Mucosa of descending colon (tissue), 3 donors: ENCODE data around the gene PCDHB4. TPM values are rescaled to one million over a fixed set of nuclear protein-coding genes. Genes with fewer than 3 reads are reported as not detected.
"Not testable (repeated sequence)": the region's sequence is repeated elsewhere in the genome, so short reads cannot be mapped to it uniquely, and the experiment has no call there.

Experiments used
- ATAC-seq: fragments of 200-7000 bp; cut with Tn5 transposase; one replicate; pipeline ENCODE4 v1.9.1; 2020; ENCODE audit warnings: mild to moderate bottlenecking, moderate library complexity
- DNase-seq, 3 donors: peaks; one replicate each; pipeline ENCODE4 v3.0.0-alpha.2; 2020
- H3K36me3 ChIP-seq: fragments of 200-600 bp; one replicate; pipeline ENCODE4 v1.8.0; 2021; ENCODE audit warnings: low read depth, mild to moderate bottlenecking
- H3K4me1 ChIP-seq: fragments of 200-600 bp; one replicate; pipeline ENCODE4 v1.8.0; 2021; ENCODE audit warnings: low read depth, mild to moderate bottlenecking
- H3K4me3 ChIP-seq: fragments of 200-600 bp; one replicate; pipeline ENCODE4 v1.8.0; 2021; ENCODE audit warnings: mild to moderate bottlenecking
- H3K9me3 ChIP-seq: fragments of 200-600 bp; one replicate; pipeline ENCODE4 v1.8.0; 2021; ENCODE audit warnings: mild to moderate bottlenecking
- intact Hi-C, 2 donors: fragments of 100-400 bp; cut with DNase I in 1 of 2; cut with micrococcal nuclease in 1 of 2; formaldehyde crosslinking; loops; one replicate each; pipeline versions ENCODE4 v1.11.0 to v1.11.1; 2022; cut with DNase I, micrococcal nuclease
- total RNA-seq, 3 donors: library from RNA; stranded (reverse); fragmentation: NEBNext Ultra II Directional in 2 of 3; extraction: Animal tissue kit (Norgen Biotek cat#: 25700) in 2 of 3; gene quantifications; one replicate each; pipeline versions ENCODE4 v1.2.1 to v1.2.4, GENCODE V29; 2021 to 2023
- TF ChIP-seq, protein P1 (sequence below): fragments of 200-600 bp; IDR thresholded peaks from one replicate; pipeline ENCODE4 v1.8.0; 2022; ENCODE audit warnings: antibody characterized with exemption, mild to moderate bottlenecking
- donor health status: DM: no; HTN: no; CAD: no; lungs with moderate emphysema.
- donor health status: DM: no; HTN: no; CAD: no.
- donor health status: DM: no; HTN: yes; CAD: no.

The PCDHB4 gene
- total RNA-seq, 3 donors from 2014 or later: 0.35 to 3.4 (median 0.80) TPM

DNA sequence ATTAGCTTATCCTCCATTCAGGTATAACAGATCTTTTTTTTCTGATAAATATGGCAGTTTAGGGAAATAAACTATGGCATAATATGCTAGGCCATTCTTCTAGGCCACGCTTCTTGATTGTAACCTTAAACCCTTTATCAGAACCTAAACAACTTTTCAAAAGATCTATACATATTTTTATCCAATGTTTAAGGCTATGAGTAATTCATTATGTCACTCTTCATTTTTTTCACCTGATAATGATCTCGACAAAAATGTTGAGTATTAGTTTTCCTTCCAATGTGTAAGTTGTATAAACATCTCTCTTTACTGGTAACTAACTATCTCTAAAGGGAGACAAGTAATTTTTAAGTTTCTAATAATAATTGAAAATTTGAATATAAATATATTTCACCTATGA is 2.4 kb upstream of the PCDHB4 start:
- no peak for DNase-seq
- no peaks in the 10 kb centered on the region for H3K36me3 ChIP-seq
- peaks cover 65% of the 10 kb centered on the region for H3K9me3 ChIP-seq
- TF ChIP-seq, protein P1, sequence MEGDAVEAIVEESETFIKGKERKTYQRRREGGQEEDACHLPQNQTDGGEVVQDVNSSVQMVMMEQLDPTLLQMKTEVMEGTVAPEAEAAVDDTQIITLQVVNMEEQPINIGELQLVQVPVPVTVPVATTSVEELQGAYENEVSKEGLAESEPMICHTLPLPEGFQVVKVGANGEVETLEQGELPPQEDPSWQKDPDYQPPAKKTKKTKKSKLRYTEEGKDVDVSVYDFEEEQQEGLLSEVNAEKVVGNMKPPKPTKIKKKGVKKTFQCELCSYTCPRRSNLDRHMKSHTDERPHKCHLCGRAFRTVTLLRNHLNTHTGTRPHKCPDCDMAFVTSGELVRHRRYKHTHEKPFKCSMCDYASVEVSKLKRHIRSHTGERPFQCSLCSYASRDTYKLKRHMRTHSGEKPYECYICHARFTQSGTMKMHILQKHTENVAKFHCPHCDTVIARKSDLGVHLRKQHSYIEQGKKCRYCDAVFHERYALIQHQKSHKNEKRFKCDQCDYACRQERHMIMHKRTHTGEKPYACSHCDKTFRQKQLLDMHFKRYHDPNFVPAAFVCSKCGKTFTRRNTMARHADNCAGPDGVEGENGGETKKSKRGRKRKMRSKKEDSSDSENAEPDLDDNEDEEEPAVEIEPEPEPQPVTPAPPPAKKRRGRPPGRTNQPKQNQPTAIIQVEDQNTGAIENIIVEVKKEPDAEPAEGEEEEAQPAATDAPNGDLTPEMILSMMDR: no peak
- no peaks in the 10 kb centered on the region for H3K4me1 ChIP-seq
- H3K4me3 ChIP-seq: no peak overlapping the region
- no peak for ATAC-seq
- intact Hi-C loops: no loop called here

DNA sequence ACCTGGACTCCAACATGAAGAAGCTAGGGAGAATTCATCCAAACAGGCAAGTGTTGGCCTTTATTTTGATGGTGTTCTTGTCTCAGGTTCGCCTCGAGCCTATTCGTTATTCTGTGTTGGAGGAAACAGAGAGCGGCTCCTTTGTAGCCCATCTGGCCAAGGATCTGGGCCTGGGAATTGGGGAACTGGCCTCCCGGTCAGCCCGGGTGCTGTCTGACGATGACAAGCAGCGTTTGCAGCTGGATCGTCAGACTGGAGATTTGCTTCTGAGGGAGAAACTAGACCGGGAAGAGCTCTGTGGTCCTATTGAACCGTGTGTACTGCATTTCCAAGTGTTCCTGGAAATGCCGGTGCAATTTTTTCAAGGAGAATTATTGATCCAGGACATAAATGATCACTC is 367 bp downstream of the PCDHB4 start:
- ATAC-seq (no peak), DNase-seq (no peak)
- no peaks in the 10 kb centered on the region for H3K4me1 ChIP-seq
- no peaks in the 10 kb centered on the region for H3K36me3 ChIP-seq
- no peak overlapping the region for H3K4me3 ChIP-seq
- intact Hi-C loops: no loop called here
- TF ChIP-seq, protein P1: no peak
- H3K9me3 ChIP-seq: peaks cover 51% of the 10 kb centered on the region

DNA sequence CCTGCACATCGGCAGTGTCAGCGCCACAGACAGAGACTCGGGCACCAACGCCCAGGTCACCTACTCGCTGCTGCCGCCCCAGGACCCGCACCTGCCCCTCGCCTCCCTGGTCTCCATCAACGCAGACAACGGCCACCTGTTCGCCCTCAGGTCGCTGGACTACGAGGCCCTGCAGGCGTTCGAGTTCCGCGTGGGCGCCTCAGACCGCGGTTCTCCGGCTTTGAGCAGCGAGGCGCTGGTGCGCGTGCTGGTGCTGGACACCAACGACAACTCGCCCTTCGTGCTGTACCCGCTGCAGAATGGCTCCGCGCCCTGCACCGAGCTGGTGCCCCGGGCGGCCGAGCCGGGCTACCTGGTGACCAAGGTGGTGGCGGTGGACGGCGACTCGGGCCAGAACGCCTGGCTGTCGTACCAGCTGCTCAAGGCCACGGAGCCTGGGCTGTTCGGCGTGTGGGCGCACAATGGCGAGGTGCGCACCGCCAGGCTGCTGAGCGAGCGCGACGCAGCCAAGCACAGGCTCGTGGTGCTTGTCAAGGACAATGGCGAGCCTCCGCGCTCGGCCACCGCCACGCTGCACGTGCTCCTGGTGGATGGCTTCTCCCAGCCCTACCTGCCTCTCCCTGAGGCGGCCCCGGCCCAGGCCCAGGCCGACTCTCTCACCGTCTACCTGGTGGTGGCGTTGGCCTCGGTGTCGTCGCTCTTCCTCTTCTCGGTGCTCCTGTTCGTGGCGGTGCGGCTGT is 1.9 kb downstream of the PCDHB4 start:
- H3K4me3 ChIP-seq, intact Hi-C loops, H3K4me1 ChIP-seq, H3K36me3 ChIP-seq, ATAC-seq, DNase-seq: not testable (repeated sequence)
- peaks cover 58% of the 10 kb centered on the region for H3K9me3 ChIP-seq

DNA sequence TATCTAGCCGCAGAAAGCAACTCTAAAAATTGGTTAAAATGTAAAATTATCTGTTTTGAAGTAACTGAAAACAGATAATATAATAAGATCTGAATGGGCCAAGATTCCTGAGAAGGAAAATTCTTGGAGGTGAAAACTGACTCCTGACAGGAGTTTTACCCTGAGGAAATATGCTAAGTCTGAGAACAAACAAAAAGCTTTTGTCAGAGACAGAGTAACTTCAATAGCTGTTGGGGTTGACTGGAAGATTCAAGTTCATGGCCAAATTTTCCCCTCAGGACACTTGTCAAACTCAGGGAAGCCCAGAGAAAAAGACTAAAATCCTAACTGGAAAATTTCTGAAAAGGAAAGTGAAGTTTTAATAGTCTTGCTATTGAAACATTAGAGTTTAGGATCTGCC is 5.7 kb downstream of the PCDHB4 start:
- intact Hi-C loops: no loop called here
- no peaks in the 10 kb centered on the region for H3K36me3 ChIP-seq
- ATAC-seq (no peak), DNase-seq (no peak)
- no peaks in the 10 kb centered on the region for H3K4me1 ChIP-seq
- TF ChIP-seq, protein P1: no peak
- no peak overlapping the region for H3K4me3 ChIP-seq
- peaks cover 65% of the 10 kb centered on the region for H3K9me3 ChIP-seq

DNA sequence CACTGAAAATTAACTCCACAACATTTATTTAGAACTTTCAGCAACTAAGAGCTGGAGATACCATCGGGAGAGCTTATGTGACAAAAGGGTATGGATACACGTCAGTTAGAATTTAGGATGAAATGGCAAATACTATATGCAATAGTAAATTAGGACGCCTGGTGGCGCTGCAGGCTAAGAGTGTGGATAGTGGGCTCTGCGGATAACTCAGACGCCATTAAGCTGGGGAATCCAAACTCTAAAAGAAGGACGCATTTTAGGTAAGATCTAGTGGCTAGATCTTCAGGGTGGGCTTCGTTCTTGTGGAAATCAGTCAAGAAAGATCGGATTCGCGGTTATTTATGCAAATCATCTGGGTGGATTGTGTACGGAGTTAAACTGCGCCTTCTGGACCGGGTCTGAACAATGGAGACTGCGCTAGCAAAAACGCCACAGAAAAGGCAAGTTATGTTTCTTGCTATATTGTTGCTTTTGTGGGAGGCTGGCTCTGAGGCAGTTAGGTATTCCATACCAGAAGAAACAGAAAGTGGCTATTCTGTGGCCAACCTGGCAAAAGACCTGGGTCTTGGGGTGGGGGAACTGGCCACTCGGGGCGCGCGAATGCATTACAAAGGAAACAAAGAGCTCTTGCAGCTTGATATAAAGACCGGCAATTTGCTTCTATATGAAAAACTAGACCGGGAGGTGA is 13.6 kb downstream of the PCDHB4 start, which contains the start of gene PCDHB5:
Gene PCDHB5 (plus strand): TSS at position 177 of the 688 bp plus-strand sequence. CDS start 229 bp downstream, at position 406.
- Histone ChIP-seq H3K9me3 (peaks cover 70% of the 10 kb centered on the region), H3K4me3 (no peak within 1 kb of the TSS), H3K4me1 (no peaks in the 10 kb centered on the region), H3K36me3 (no peaks in the 10 kb centered on the region)
- TF ChIP-seq, protein P1: no peak
- DNase-seq: no peak
- intact Hi-C loops: no loop called here
- ATAC-seq: no peak

DNA sequence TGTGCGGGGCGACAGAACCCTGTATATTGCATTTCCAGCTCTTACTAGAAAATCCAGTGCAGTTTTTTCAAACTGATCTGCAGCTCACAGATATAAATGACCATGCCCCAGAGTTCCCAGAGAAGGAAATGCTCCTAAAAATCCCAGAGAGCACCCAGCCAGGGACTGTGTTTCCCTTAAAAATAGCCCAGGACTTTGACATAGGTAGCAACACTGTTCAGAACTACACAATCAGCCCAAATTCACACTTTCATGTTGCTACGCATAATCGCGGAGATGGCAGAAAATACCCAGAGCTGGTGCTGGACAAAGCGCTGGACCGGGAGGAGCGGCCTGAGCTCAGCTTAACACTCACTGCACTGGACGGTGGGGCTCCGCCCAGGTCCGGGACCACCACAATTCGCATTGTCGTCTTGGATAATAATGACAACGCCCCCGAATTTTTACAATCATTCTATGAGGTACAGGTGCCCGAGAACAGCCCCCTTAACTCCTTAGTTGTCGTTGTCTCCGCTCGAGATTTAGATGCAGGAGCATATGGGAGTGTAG is 14.2 kb downstream of the PCDHB4 start:
- peaks cover 70% of the 10 kb centered on the region for H3K9me3 ChIP-seq
- ATAC-seq (no peak), DNase-seq (no peak)
- H3K36me3 ChIP-seq: no peaks in the 10 kb centered on the region
- intact Hi-C loops: no loop called here
- TF ChIP-seq, protein P1: no peak
- H3K4me1 ChIP-seq: no peaks in the 10 kb centered on the region
- H3K4me3 ChIP-seq: no peak overlapping the region

DNA sequence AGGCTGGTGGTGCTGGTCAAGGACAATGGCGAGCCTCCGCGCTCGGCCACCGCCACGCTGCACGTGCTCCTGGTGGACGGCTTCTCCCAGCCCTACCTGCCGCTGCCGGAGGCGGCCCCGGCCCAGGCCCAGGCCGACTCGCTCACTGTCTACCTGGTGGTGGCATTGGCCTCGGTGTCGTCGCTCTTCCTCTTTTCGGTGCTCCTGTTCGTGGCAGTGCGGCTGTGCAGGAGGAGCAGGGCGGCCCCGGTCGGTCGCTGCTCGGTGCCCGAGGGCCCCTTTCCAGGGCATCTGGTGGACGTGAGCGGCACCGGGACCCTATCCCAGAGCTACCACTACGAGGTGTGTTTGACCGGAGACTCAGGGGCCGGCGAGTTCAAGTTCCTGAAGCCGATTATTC is 15.7 kb downstream of the PCDHB4 start:
- H3K4me1 ChIP-seq, H3K4me3 ChIP-seq, intact Hi-C loops, ATAC-seq, H3K36me3 ChIP-seq, DNase-seq: not testable (repeated sequence)
- peaks cover 66% of the 10 kb centered on the region for H3K9me3 ChIP-seq
